ENCODE measurements around the gene PRPH2.

Gene PRPH2

GRCh38 chr6:42724825-42725224, 2.4 kb upstream of the PRPH2 start:
- TF ChIP-seq CTCF (conservative IDR thresholded peaks at IDR 0.05) (no peak), ZFX (IDR thresholded peaks at IDR 0.05) (no peak)
- H3K27ac ChIP-seq, result no peak overlapping the region

GRCh38 chr6:42720739-42721138, 1.7 kb downstream of the PRPH2 start:
- H3K27ac ChIP-seq, result no peak overlapping the region
- no peak for TF ChIP-seq ZFX (IDR thresholded peaks at IDR 0.05)
- no peak for TF ChIP-seq CTCF (conservative IDR thresholded peaks at IDR 0.05)

- H3K27ac ChIP-seq, result no peak overlapping the region
- TF ChIP-seq CTCF (conservative IDR thresholded peaks at IDR 0.05) (no peak), ZFX (IDR thresholded peaks at IDR 0.05) (no peak)
Measured at GRCh38 chr6:42715871-42716270, 6.5 kb downstream of the PRPH2 start.

GRCh38 chr6:42714098-42714761, 8.2 kb downstream of the PRPH2 start:
- TF ChIP-seq ZFX (IDR thresholded peaks at IDR 0.05), result no peak
- no peak for TF ChIP-seq CTCF (conservative IDR thresholded peaks at IDR 0.05)
- no peak overlapping the region for H3K27ac ChIP-seq

- no peak overlapping the region for H3K27ac ChIP-seq
- TF ChIP-seq CTCF (conservative IDR thresholded peaks at IDR 0.05) (no peak), ZFX (IDR thresholded peaks at IDR 0.05) (no peak)
Measured at GRCh38 chr6:42711930-42712329, 10.5 kb downstream of the PRPH2 start.

- no peak overlapping the region for H3K27ac ChIP-seq
- TF ChIP-seq CTCF (conservative IDR thresholded peaks at IDR 0.05) (no peak), ZFX (IDR thresholded peaks at IDR 0.05) (no peak)
Measured at GRCh38 chr6:42710316-42710715, 12.1 kb downstream of the PRPH2 start.

GRCh38 chr6:42709871-42710270, 12.5 kb downstream of the PRPH2 start:
- TF ChIP-seq ZFX (IDR thresholded peaks at IDR 0.05), result no peak
- TF ChIP-seq CTCF (conservative IDR thresholded peaks at IDR 0.05), result no peak
- H3K27ac ChIP-seq, result no peak overlapping the region
